ENCODE data around the gene GNB3.

GNB3 gene

DNA sequence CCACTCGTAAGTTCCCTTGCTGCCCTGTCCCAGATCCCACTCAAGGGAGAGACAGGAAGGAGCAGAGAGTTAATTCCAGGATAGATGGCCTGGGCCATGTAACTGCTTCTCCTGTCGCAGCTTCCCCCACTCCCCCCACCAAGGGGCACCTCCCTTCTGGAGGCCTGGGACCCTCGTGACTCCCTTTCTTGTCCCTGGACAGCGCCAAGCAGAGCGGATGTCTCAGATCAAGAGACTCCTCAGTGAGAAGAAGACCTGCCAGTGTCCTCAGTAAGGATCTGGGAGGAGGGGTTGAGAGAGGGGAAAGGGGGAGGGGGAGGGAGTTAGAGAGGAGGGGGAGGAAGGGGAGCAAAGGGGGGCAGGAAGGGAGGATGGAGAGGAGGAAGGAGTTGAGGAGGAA is 22.1 kb upstream of the GNB3 start:
- Histone ChIP-seq H3K4me3 (ENCODE audit: severe bottlenecking) (no peak overlapping the region), H3K27ac (ENCODE audit: poor library complexity, severe bottlenecking) (no peak overlapping the region), H3K4me1 (ENCODE audit: insufficient read depth, poor library complexity, severe bottlenecking) (no peaks in the 10 kb centered on the region), H3K36me3 (ENCODE audit: low read depth) (no peaks in the 10 kb centered on the region), H3K27me3 (ENCODE audit: insufficient read depth, poor library complexity, severe bottlenecking) (peaks cover 20% of the 10 kb centered on the region), H3K9me3 (ENCODE audit: severe bottlenecking) (no peaks in the 10 kb centered on the region)
- TF ChIP-seq, protein P1, sequence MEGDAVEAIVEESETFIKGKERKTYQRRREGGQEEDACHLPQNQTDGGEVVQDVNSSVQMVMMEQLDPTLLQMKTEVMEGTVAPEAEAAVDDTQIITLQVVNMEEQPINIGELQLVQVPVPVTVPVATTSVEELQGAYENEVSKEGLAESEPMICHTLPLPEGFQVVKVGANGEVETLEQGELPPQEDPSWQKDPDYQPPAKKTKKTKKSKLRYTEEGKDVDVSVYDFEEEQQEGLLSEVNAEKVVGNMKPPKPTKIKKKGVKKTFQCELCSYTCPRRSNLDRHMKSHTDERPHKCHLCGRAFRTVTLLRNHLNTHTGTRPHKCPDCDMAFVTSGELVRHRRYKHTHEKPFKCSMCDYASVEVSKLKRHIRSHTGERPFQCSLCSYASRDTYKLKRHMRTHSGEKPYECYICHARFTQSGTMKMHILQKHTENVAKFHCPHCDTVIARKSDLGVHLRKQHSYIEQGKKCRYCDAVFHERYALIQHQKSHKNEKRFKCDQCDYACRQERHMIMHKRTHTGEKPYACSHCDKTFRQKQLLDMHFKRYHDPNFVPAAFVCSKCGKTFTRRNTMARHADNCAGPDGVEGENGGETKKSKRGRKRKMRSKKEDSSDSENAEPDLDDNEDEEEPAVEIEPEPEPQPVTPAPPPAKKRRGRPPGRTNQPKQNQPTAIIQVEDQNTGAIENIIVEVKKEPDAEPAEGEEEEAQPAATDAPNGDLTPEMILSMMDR (IDR thresholded peaks at IDR 0.05; ENCODE audit: poor library complexity, severe bottlenecking) = no peak
- DNase-seq (ENCODE audit: low spot score) (no peak), ATAC-seq (ENCODE audit: low read depth) (no peak)

DNA sequence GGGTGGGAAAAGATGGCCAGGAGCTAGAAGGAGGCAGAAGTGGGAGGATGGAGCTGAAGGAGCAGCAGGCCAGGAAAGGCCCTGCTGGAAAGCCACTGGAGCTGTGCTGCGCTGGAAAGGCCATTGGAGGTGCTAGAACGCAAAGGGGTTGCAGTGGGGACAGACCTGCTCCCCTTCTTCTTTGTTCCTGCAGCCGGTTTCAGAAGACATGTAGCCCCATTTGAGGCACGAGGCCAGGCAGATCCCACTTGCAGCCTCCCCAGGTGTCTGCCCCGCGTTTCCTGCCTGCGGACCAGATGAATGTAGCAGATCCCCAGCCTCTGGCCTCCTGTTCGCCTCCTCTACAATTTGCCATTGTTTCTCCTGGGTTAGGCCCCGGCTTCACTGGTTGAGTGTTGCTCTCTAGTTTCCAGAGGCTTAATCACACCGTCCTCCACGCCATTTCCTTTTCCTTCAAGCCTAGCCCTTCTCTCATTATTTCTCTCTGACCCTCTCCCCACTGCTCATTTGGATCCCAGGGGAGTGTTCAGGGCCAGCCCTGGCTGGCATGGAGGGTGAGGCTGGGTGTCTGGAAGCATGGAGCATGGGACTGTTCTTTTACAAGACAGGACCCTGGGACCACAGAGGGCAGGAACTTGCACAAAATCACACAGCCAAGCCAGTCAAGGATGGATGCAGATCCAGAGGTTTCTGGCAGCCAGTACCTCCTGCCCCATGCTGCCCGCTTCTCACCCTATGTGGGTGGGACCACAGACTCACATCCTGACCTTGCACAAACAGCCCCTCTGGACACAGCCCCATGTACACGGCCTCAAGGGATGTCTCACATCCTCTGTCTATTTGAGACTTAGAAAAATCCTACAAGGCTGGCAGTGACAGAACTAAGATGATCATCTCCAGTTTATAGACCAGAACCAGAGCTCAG is 21.4 kb upstream of the GNB3 start:
- Histone ChIP-seq H3K27ac (ENCODE audit: poor library complexity, severe bottlenecking) (no peak overlapping the region), H3K27me3 (ENCODE audit: insufficient read depth, poor library complexity, severe bottlenecking) (peaks cover 20% of the 10 kb centered on the region), H3K36me3 (ENCODE audit: low read depth) (no peaks in the 10 kb centered on the region), H3K4me3 (ENCODE audit: severe bottlenecking) (no peak overlapping the region), H3K9me3 (ENCODE audit: severe bottlenecking) (no peaks in the 10 kb centered on the region), H3K4me1 (ENCODE audit: insufficient read depth, poor library complexity, severe bottlenecking) (no peaks in the 10 kb centered on the region)
- TF ChIP-seq, protein P1 (IDR thresholded peaks at IDR 0.05; ENCODE audit: poor library complexity, severe bottlenecking) = no peak
- ATAC-seq (ENCODE audit: low read depth) = peak; percentile 5; the same call in 1 of the 3 replicates
- DNase-seq (ENCODE audit: low spot score) = no peak

DNA sequence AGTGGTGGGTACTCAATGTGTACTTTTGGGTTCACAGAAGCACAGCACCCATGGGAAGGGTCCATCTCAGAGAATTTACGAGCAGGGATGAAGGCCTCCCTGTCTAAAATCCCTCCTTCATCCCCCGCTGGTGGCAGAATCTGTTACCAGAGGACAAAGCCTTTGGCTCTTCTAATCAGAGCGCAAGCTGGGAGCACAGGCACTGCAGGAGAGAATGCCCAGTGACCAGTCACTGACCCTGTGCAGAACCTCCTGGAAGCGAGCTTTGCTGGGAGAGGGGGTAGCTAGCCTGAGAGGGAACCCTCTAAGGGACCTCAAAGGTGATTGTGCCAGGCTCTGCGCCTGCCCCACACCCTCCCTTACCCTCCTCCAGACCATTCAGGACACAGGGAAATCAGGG is 20.6 kb upstream of the GNB3 start:
- peaks cover 20% of the 10 kb centered on the region for H3K27me3 ChIP-seq (ENCODE audit: insufficient read depth, poor library complexity, severe bottlenecking)
- DNase-seq (ENCODE audit: low spot score) = no peak
- no peaks in the 10 kb centered on the region for H3K4me1 ChIP-seq (ENCODE audit: insufficient read depth, poor library complexity, severe bottlenecking)
- H3K27ac ChIP-seq (ENCODE audit: poor library complexity, severe bottlenecking) = no peak overlapping the region
- no peak for ATAC-seq (ENCODE audit: low read depth)
- no peaks in the 10 kb centered on the region for H3K36me3 ChIP-seq (ENCODE audit: low read depth)
- TF ChIP-seq, protein P1 (IDR thresholded peaks at IDR 0.05; ENCODE audit: poor library complexity, severe bottlenecking) = no peak
- no peak overlapping the region for H3K4me3 ChIP-seq (ENCODE audit: severe bottlenecking)
- no peaks in the 10 kb centered on the region for H3K9me3 ChIP-seq (ENCODE audit: severe bottlenecking)

DNA sequence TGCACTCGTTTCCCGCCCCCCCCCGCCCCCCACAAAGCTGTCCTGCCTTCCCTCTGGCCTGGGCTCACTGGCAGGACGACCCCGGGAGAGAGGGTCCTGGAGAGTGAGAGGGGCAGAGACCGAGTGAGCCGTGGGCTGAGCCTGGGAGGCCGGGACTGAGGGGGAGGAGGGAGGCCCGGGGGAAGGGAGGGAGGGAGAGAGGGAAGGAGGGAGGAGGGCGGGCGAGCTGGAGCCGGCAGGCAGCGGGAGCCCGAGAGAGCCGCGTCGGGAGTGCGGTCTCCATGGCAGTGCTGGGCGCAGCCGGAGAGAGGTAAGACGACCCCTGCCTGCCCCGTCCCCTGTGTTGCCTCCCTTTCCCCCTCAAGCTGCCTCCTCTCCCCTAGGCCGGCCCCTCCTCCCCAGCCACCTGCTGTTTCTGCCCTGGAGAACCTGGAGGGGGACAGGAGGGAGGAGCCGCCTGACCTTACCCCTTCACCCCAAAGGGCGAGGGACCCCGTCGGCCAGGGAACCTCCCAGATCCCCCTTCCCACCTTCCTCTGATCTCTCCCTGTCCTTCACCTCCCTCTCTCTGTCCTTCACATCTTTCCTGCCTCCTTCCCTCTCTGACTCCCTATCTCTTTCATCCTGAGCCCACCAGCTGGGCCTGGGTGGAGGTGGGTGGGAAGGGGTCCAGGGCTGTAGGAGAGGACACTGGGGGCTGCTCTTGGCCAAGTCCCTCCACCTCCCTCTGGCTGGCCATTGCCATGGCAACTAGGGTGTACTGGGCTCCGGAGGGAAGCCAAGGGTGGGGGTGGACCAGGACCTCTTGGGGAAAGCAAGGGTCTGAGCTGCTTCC is 18.9 kb upstream of the GNB3 start, which contains the start of gene GPR162:
Gene GPR162, plus strand, starts transcription at position 231 of the 835 bp plus-strand sequence. CDS start 2,078 bp downstream, outside the sequence.
- TF ChIP-seq, protein P1 (IDR thresholded peaks at IDR 0.05; ENCODE audit: poor library complexity, severe bottlenecking) = no peak
- DNase-seq (ENCODE audit: low spot score) (no peak), ATAC-seq (ENCODE audit: low read depth) (peak; percentile 10; the same call in 2 of the 3 replicates)
- no peak within 1 kb of the TSS for H3K27ac ChIP-seq (ENCODE audit: poor library complexity, severe bottlenecking)
- H3K9me3 ChIP-seq (ENCODE audit: severe bottlenecking) = no peaks in the 10 kb centered on the region
- H3K4me1 ChIP-seq (ENCODE audit: insufficient read depth, poor library complexity, severe bottlenecking) = no peaks in the 10 kb centered on the region
- no peak within 1 kb of the TSS for H3K4me3 ChIP-seq (ENCODE audit: severe bottlenecking)
- H3K27me3 ChIP-seq (ENCODE audit: insufficient read depth, poor library complexity, severe bottlenecking) = peaks cover 20% of the 10 kb centered on the region
- no peaks in the 10 kb centered on the region for H3K36me3 ChIP-seq (ENCODE audit: low read depth)
